PC-3 (cell line): Measurements from ENCODE around the gene PTPRD. TPM values are rescaled to one million over a fixed set of nuclear protein-coding genes. Genes with fewer than 3 reads are reported as not detected.

ENCODE experiments used
- ATAC-seq: fragments of 200-7000 bp; cut with Tn5 transposase; 2 replicates; pipeline ENCODE4 v1.9.1; 2020; ENCODE audit warnings: mild to moderate bottlenecking, moderate library complexity
- BruUV-seq: library from RNA; stranded (reverse); fragments of 400-500 nt; replicated peaks from 2 replicates; lab custom pipeline; 2021; lab: Mats Ljungman, UMichigan
- CTCF ChIA-PET: fragments of 300-600 bp; sonication (Branson Sonifier 250); formaldehyde crosslinking; loops from one replicate; lab custom pipeline; 2022; ENCODE audit warnings: antibody characterized with exemption; lab: Charles Lee
- POLR2A ChIA-PET: fragments of 300-600 bp; sonication (Branson Sonifier 250); formaldehyde crosslinking; loops from one replicate; lab custom pipeline; 2022; ENCODE audit warnings: antibody characterized with exemption; ENCODE audit not compliant: unreplicated experiment; lab: Charles Lee
- DNase-seq: peaks from one replicate; pipeline ENCODE4 v3.0.0-alpha.2; 2015
- H2AFZ ChIP-seq: fragments of 300-600 bp; sonication (generic); 2 replicates; pipeline ENCODE4 v1.6.0; 2016; ENCODE audit warnings: antibody characterized with exemption, low read length
- H3F3A ChIP-seq: fragments of 300-600 bp; sonication (generic); one replicate; pipeline ENCODE4 v1.6.0; 2017; ENCODE audit warnings: antibody characterized with exemption, low read length, control low read depth, mild to moderate bottlenecking; ENCODE audit not compliant: unreplicated experiment
- H3K27ac ChIP-seq: fragments of 300-600 bp; sonication (generic); 2 replicates; pipeline ENCODE4 v1.5.1; 2016; ENCODE audit warnings: mild to moderate bottlenecking, low read length
- H3K27me3 ChIP-seq: fragments of 300-600 bp; sonication (generic); 2 replicates; pipeline ENCODE4 v1.6.1; 2016; ENCODE audit warnings: low read length, mixed read lengths
- H3K36me3 ChIP-seq: fragments of 300-600 bp; sonication (generic); 2 replicates; pipeline ENCODE4 v1.6.1; 2016; ENCODE audit warnings: low read depth, mixed run types, low read length, mixed read lengths
- H3K4me1 ChIP-seq: fragments of 300-600 bp; sonication (generic); 2 replicates; pipeline ENCODE4 v1.5.1; 2016; ENCODE audit warnings: low read length; ENCODE audit not compliant: insufficient read depth
- H3K4me2 ChIP-seq: fragments of 300-600 bp; sonication (generic); 2 replicates; pipeline ENCODE4 v1.6.0; 2016; ENCODE audit warnings: low read length
- H3K4me3 ChIP-seq: fragments of 300-600 bp; sonication (generic); 2 replicates; pipeline ENCODE4 v1.5.1; 2016; ENCODE audit warnings: mild to moderate bottlenecking, low read length, mixed read lengths
- H3K79me2 ChIP-seq: fragments of 300-600 bp; sonication (generic); 2 replicates; pipeline ENCODE4 v1.6.1; 2017; ENCODE audit warnings: low read length, mixed read lengths
- H3K9ac ChIP-seq: fragments of 300-600 bp; sonication (generic); 2 replicates; pipeline ENCODE4 v1.6.0; 2016; ENCODE audit warnings: mild to moderate bottlenecking, low read length
- H3K9me2 ChIP-seq: fragments of 300-600 bp; sonication (generic); replicated peaks from 2 replicates; pipeline ENCODE4 v1.6.1; 2016; ENCODE audit warnings: mixed run types, low read length, mixed read lengths
- H3K9me3 ChIP-seq: fragments of 300-600 bp; sonication (generic); 2 replicates; pipeline ENCODE4 v1.6.1; 2016; ENCODE audit warnings: low read length, mixed read lengths
- H4K20me1 ChIP-seq: fragments of 300-600 bp; sonication (generic); 2 replicates; pipeline ENCODE4 v1.6.1; 2016; ENCODE audit warnings: low read length, mixed read lengths
- EZH2 ChIP-seq: fragments of 300-600 bp; sonication (generic); IDR thresholded peaks from one replicate; pipeline ENCODE4 v1.6.1; 2017; ENCODE audit warnings: antibody characterized with exemption, mild to moderate bottlenecking, low read length; ENCODE audit not compliant: unreplicated experiment
- EZH2phosphoT487 ChIP-seq: fragments of 300-600 bp; sonication (generic); IDR thresholded peaks from 2 replicates; pipeline ENCODE4 v1.6.1; 2018; ENCODE audit warnings: mild to moderate bottlenecking, antibody characterized with exemption, low read length, borderline replicate concordance
- intact Hi-C: fragments of 100-400 bp; cut with micrococcal nuclease; formaldehyde crosslinking; loops from 2 replicates; pipeline ENCODE4 v1.9.0; 2023
- total RNA-seq: library from RNA; depleted of rRNA; stranded (reverse); fragments of >200 nt; gene quantifications from 2 replicates; pipeline ENCODE4 v1.2.3, GENCODE V29; 2014
- TF ChIP-seq, protein P1 (sequence below): fragments of 300-600 bp; sonication (generic); conservative IDR thresholded peaks from 2 replicates; pipeline ENCODE4 v1.5.1; 2017; ENCODE audit warnings: antibody characterized with exemption, low read depth, mild to moderate bottlenecking, low read length

Gene PTPRD
- total RNA-seq, 1 experiment from 2014 or later = not detected

DNA sequence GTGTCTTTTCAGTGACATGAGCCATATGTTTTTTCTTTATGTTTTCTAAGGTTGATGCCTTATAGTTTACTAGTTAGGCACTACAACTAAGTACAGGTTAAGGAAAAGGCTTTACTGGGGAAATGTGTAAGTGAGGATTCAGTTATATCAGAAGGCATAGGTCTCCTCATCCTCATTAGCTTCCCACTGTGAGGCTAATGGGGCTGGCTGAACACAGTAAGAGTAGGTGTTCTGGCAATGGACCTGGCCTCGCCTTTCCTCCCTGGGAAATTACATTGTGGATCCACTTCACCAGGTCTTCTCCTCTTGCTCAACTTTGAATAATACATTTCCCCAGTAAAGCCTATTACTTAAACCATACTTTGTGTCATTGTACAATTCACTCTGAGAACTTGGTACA, 225.5 kb downstream of the PTPRD start:
- DNase-seq = no peak
- BruUV-seq = no TSS peak
- H2AFZ ChIP-seq = no peak overlapping the region
- H3F3A ChIP-seq = no peaks in the 10 kb centered on the region
- H3K9ac ChIP-seq = no peak overlapping the region
- H3K36me3 ChIP-seq = no peaks in the 10 kb centered on the region
- H3K9me2 ChIP-seq = no peaks in the 10 kb centered on the region
- CTCF ChIA-PET = no interaction called here
- no peaks in the 10 kb centered on the region for H3K4me1 ChIP-seq
- H3K27ac ChIP-seq = no peak overlapping the region
- POLR2A ChIA-PET = no interaction called here
- no peak overlapping the region for H3K4me2 ChIP-seq
- intact Hi-C loops = no loop called here
- H3K9me3 ChIP-seq = no peaks in the 10 kb centered on the region
- no peaks in the 10 kb centered on the region for H3K27me3 ChIP-seq
- ATAC-seq = no peak
- H4K20me1 ChIP-seq = no peaks in the 10 kb centered on the region
- H3K4me3 ChIP-seq = no peak overlapping the region
- TF ChIP-seq EZH2 (no peak), EZH2phosphoT487 (no peak)
- TF ChIP-seq, protein P1, sequence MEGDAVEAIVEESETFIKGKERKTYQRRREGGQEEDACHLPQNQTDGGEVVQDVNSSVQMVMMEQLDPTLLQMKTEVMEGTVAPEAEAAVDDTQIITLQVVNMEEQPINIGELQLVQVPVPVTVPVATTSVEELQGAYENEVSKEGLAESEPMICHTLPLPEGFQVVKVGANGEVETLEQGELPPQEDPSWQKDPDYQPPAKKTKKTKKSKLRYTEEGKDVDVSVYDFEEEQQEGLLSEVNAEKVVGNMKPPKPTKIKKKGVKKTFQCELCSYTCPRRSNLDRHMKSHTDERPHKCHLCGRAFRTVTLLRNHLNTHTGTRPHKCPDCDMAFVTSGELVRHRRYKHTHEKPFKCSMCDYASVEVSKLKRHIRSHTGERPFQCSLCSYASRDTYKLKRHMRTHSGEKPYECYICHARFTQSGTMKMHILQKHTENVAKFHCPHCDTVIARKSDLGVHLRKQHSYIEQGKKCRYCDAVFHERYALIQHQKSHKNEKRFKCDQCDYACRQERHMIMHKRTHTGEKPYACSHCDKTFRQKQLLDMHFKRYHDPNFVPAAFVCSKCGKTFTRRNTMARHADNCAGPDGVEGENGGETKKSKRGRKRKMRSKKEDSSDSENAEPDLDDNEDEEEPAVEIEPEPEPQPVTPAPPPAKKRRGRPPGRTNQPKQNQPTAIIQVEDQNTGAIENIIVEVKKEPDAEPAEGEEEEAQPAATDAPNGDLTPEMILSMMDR = no peak
- H3K79me2 ChIP-seq = no peaks in the 10 kb centered on the region

DNA sequence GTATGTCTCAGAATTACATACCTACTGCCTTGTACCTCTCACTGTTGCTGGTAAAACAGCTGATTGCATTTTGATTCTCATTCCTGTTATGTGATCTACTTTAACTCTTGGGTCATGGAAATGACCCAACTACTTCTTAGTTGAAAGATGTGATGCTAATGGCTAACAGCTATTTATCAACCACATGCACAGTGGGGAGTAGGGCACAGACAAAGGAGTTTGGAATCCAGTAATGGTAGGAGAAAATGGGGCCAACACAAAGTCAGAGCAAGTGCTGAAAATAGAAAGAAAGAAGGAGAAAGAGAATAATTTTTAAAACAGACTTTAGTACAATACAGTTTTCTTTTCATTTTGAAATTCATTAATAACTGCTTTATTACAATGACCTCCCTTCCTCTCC, 241.0 kb downstream of the PTPRD start:
- ChIA-PET POLR2A (no interaction called here), CTCF (no interaction called here)
- Histone ChIP-seq H3K36me3 (no peaks in the 10 kb centered on the region), H3K4me1 (no peaks in the 10 kb centered on the region), H3K4me2 (no peak overlapping the region), H3K4me3 (no peak overlapping the region), H2AFZ (no peak overlapping the region), H3K27ac (no peak overlapping the region), H3K9ac (no peak overlapping the region), H4K20me1 (no peaks in the 10 kb centered on the region), H3K9me2 (no peaks in the 10 kb centered on the region), H3K79me2 (no peaks in the 10 kb centered on the region), H3F3A (no peaks in the 10 kb centered on the region), H3K27me3 (no peaks in the 10 kb centered on the region), H3K9me3 (no peaks in the 10 kb centered on the region)
- ATAC-seq (no peak), DNase-seq (no peak)
- no TSS peak for BruUV-seq
- intact Hi-C loops = no loop called here
- TF ChIP-seq EZH2phosphoT487 = no peak

GRCh38 chr9:10366171-10366779, 246.5 kb downstream of the PTPRD start:
- no peak for TF ChIP-seq EZH2phosphoT487
- TF ChIP-seq, protein P1 = peak; percentile 69
- Histone ChIP-seq H3F3A (no peaks in the 10 kb centered on the region), H3K27me3 (no peaks in the 10 kb centered on the region), H3K27ac (no peak overlapping the region), H3K79me2 (no peaks in the 10 kb centered on the region), H3K9me3 (no peaks in the 10 kb centered on the region), H2AFZ (no peak overlapping the region), H3K4me2 (no peak overlapping the region), H3K36me3 (no peaks in the 10 kb centered on the region), H3K4me1 (no peaks in the 10 kb centered on the region), H4K20me1 (no peaks in the 10 kb centered on the region), H3K9ac (no peak overlapping the region), H3K9me2 (no peaks in the 10 kb centered on the region), H3K4me3 (no peak overlapping the region)
- peak; percentile 66 for DNase-seq
- ChIA-PET POLR2A (no interaction called here), CTCF (no interaction called here)
- no TSS peak for BruUV-seq
- ATAC-seq = peak; percentile 69
- intact Hi-C loops = loop anchor here (1.0 to 5.0 kb wide), 4 partner anchors 243 to 1963 kb away; no protein-coding TSS in a partner anchor
